Testis (tissue), 3 donors: Measurements from ENCODE around the gene ZBTB7B. TPM values are rescaled to one million over a fixed set of nuclear protein-coding genes. Genes with fewer than 3 reads are reported as not detected.
A peak's percentile ranks its signal among the peaks of the same experiment; 100 is the strongest.

Experiments
- DNase-seq: peaks from one replicate; pipeline ENCODE4 v3.0.0-alpha.2; 2019
- H3K27ac ChIP-seq, 2 donors: fragments of 200-600 bp; sonication (generic); one replicate each; pipeline ENCODE4 v1.5.1; 2019
- H3K27me3 ChIP-seq: fragments of 200-600 bp; sonication (generic); one replicate; pipeline ENCODE4 v1.5.1; 2019
- H3K36me3 ChIP-seq: fragments of 200-600 bp; sonication (generic); one replicate; pipeline ENCODE4 v1.5.1; 2017; ENCODE audit warnings: low read depth; ENCODE audit errors: missing control alignments
- H3K4me1 ChIP-seq: fragments of 200-600 bp; sonication (generic); one replicate; pipeline ENCODE4 v1.5.1; 2019
- H3K4me3 ChIP-seq, 2 donors: fragments of 200-600 bp; sonication (generic); one replicate each; pipeline ENCODE4 v1.5.1; 2017 to 2019
- H3K9me3 ChIP-seq: fragments of 200-600 bp; sonication (generic); one replicate; pipeline ENCODE4 v1.5.1; 2017
- POLR2A ChIP-seq: fragments of 450-650 bp; IDR thresholded peaks from one replicate; pipeline ENCODE4 v1.6.1; 2017; ENCODE audit warnings: antibody characterized with exemption, mild to moderate bottlenecking, moderate library complexity
- WGBS, 2 donors: methylation state at CpG; one replicate each; pipeline ENCODE4 v1.1.5; 2018; 5-methylcytosine and 5-hydroxymethylcytosine counted together
- intact Hi-C: fragments of 100-400 bp; cut with DNase I; formaldehyde crosslinking; loops from one replicate; pipeline ENCODE4 v1.15.1; 2023; ENCODE audit warnings: low total_unique reads
- polyA plus RNA-seq: library from polyadenylated mRNA; stranded (reverse); fragments of 350-450 nt; fragmentation: Illumina TruSeq; extraction: RNeasy Lipid Tissue Mini Kit (QIAGEN cat#74804); gene quantifications from one replicate; pipeline ENCODE4 v1.2.3, GENCODE V29; 2014; ENCODE audit warnings: low read depth, low replicate concordance; ENCODE audit not compliant: insufficient read depth
- total RNA-seq, 2 donors: library from RNA; depleted of rRNA; stranded (reverse); fragments of >200 nt; gene quantifications; one replicate each; pipeline ENCODE4 v1.2.3, GENCODE V29; 2016
- TF ChIP-seq, protein P1 (sequence below), 3 experiments: fragments of 450-650 bp in 2 of 3; fragments of 200-600 bp in 1 of 3; sonication (generic) in 1 of 3; IDR thresholded peaks; one replicate each; pipeline ENCODE4 v1.5.1; 2016 to 2019; ENCODE audit warnings: antibody characterized with exemption in 3 of 3, mild to moderate bottlenecking in 2 of 3, moderate library complexity in 1 of 3

Gene ZBTB7B
- total and polyA plus RNA-seq, 3 donors from 2014 or later, result 18.6 to 22.4 (median 21.1) TPM

DNA sequence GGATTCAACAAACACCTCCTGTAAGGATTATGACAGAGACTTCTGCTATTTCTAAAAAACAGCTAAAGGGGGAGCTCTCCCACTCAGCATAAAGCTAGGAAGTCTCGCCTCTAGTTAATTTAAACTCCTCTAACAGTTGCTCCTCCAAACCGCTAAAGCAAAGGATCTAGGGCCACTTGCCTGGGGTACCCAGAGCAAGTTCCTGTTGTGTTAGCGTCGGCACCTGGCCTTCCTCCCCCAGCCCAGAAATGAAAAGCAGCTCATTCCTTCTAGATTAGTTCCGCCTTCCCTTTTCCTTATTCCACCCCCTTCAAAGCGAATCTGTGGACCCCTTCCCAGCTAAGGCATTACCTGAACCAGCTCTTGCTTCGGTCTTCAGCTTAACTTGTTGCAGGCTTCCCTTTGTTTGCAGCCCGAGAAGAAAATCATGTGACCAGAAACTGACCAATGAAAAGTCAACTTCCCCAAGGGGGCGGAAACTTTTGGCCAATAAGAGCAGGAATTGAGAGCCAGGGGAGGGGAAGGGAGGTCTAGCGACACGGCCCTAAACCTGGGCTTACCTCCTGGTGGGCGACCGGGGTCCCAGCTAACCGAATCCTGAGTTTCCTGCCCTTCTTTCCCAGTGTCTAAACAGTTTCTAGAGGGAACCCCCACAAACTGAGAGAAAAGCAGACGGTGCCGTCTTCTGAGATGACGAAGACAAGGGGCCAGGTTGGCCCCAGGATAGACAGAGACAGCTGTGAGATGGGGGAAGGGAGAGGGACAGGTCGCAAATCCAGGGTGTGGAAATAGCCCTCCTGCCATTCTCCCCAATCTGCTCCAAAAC lies 46.7 kb upstream of the ZBTB7B start, which contains the start of gene PBXIP1:
PBXIP1 (minus strand) TSS at position 382 of the 826 bp plus-strand sequence. CDS start 2,378 bp downstream, outside the sequence.
- Histone ChIP-seq H3K4me3 (peak within 1 kb of the TSS; percentile 60 to 64), H3K27me3 (no peaks in the 10 kb centered on the region), H3K9me3 (no peaks in the 10 kb centered on the region), H3K27ac (peak within 1 kb of the TSS; percentile 56 to 77), H3K4me1 (peaks cover 53% of the 10 kb centered on the region), H3K36me3 (no peaks in the 10 kb centered on the region)
- TF ChIP-seq, protein P1, sequence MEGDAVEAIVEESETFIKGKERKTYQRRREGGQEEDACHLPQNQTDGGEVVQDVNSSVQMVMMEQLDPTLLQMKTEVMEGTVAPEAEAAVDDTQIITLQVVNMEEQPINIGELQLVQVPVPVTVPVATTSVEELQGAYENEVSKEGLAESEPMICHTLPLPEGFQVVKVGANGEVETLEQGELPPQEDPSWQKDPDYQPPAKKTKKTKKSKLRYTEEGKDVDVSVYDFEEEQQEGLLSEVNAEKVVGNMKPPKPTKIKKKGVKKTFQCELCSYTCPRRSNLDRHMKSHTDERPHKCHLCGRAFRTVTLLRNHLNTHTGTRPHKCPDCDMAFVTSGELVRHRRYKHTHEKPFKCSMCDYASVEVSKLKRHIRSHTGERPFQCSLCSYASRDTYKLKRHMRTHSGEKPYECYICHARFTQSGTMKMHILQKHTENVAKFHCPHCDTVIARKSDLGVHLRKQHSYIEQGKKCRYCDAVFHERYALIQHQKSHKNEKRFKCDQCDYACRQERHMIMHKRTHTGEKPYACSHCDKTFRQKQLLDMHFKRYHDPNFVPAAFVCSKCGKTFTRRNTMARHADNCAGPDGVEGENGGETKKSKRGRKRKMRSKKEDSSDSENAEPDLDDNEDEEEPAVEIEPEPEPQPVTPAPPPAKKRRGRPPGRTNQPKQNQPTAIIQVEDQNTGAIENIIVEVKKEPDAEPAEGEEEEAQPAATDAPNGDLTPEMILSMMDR (IDR thresholded peaks at IDR 0.05), result peak in 1 of 3 experiments; percentile 11
- TF ChIP-seq POLR2A, result no peak
- WGBS, 2 donors, result 0% methylated on average over 18 of the region's 18 CpGs
- DNase-seq, result peak; percentile 91
- intact Hi-C loops, result no loop called here

DNA sequence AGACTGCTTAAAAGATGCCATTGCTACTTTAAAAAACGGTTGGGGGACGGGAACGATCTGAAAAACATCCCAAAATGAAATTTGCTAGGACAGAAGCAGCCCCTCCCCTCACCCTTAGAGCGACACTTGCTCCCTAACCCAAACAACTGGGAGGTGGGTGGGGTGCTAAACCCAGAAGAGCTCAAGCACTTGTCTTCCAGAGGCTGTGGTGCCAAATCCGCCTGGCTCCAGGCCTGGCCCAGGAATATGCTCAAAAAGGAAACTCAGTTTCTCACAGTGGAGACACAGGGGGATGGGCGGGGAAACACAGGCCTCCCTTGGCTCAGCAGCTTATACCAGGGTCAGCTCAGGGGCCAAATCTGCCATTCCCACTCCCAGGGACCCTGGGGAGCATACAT lies 46.1 kb upstream of the ZBTB7B start:
- Histone ChIP-seq H3K36me3 (no peaks in the 10 kb centered on the region), H3K4me3 (peak overlapping the region; percentile 60 to 64), H3K4me1 (peaks cover 54% of the 10 kb centered on the region), H3K27me3 (no peaks in the 10 kb centered on the region), H3K9me3 (no peaks in the 10 kb centered on the region), H3K27ac (peak overlapping the region; percentile 56 to 77)
- intact Hi-C loops, result no loop called here
- peak; percentile 64 for DNase-seq
- 8 to 10% methylated on average over 6 of the region's 6 CpGs for WGBS, 2 donors
- no peak for TF ChIP-seq POLR2A
- TF ChIP-seq, protein P1 (IDR thresholded peaks at IDR 0.05), result no peak

DNA sequence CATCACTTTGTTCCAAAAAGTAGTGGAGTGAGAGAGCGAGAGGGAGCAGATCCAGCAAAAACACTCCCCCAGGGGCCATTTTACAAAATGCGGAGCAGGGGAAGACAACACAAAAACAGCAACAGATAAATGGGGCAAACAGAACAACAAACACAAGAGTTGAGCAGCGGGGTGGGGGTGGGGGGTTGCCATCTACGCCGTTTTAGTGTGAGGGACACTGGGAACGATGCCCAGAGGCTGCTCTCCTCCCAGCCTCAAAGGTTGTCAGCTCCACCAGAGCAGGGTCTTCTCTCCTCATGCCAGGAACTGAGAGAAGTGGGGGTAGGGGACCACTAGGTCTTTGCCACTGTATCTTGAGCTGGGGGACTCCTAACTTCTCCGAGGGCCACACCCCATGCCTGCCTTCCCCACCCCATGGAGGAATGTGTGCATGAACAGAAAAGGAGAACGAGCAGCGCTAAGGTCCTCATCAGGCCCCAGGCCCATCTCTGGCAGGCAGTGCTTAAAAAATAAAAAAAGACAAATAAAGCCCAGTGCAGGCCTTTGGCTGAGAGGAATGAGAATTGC lies 45.4 kb upstream of the ZBTB7B start:
- H3K27me3 ChIP-seq, result no peaks in the 10 kb centered on the region
- intact Hi-C loops, result no loop called here
- 41 to 48% methylated on average over 6 to 9 of the region's 9 CpGs for WGBS, 2 donors
- TF ChIP-seq, protein P1 (IDR thresholded peaks at IDR 0.05), result no peak
- TF ChIP-seq POLR2A, result no peak
- H3K9me3 ChIP-seq, result no peaks in the 10 kb centered on the region
- DNase-seq, result no peak
- no peak overlapping the region for H3K4me3 ChIP-seq
- H3K27ac ChIP-seq, result peak overlapping the region in 1 of 2 donors; percentile 66
- H3K36me3 ChIP-seq, result no peaks in the 10 kb centered on the region
- peaks cover 51% of the 10 kb centered on the region for H3K4me1 ChIP-seq

DNA sequence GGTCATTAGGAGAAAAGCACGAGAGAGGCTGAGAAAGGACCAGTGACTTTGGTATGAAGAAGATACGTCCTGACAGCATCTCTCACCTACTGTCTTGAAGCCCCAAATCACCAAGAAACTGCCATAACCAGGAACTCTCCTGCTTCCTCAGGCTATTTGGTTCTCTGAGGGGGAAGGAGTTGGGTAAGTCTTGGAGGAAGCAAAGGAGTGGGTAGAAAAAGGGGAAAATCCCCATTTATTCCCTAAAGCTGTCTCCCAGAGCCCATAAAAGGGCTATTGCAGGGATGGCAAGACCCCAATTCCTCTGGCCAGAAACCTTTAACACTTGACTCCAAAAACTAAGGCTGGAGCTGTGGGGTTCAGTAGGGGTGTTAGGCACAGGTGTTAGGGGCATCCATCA lies 44.6 kb upstream of the ZBTB7B start:
- Histone ChIP-seq H3K27ac (no peak overlapping the region), H3K9me3 (no peaks in the 10 kb centered on the region), H3K27me3 (no peaks in the 10 kb centered on the region), H3K36me3 (no peaks in the 10 kb centered on the region), H3K4me3 (no peak overlapping the region), H3K4me1 (peaks cover 49% of the 10 kb centered on the region)
- DNase-seq, result no peak
- intact Hi-C loops, result no loop called here
- TF ChIP-seq, protein P1 (IDR thresholded peaks at IDR 0.05), result no peak
- 60 to 73% methylated on average over 2 of the region's 2 CpGs for WGBS, 2 donors
